PC-3 (cell line): ENCODE data around the gene TRIM47. TPM values are rescaled to one million over a fixed set of nuclear protein-coding genes. Genes with fewer than 3 reads are reported as not detected.

Source experiments
- ATAC-seq: fragments of 200-7000 bp; cut with Tn5 transposase; 2 replicates; pipeline ENCODE4 v1.9.1; 2020; ENCODE audit warnings: mild to moderate bottlenecking, moderate library complexity
- BruUV-seq: library from RNA; stranded (reverse); fragments of 400-500 nt; replicated peaks from 2 replicates; lab custom pipeline; 2021; lab: Mats Ljungman, UMichigan
- CTCF ChIA-PET: fragments of 300-600 bp; sonication (Branson Sonifier 250); formaldehyde crosslinking; loops from one replicate; lab custom pipeline; 2022; ENCODE audit warnings: antibody characterized with exemption; lab: Charles Lee
- POLR2A ChIA-PET: fragments of 300-600 bp; sonication (Branson Sonifier 250); formaldehyde crosslinking; loops from one replicate; lab custom pipeline; 2022; ENCODE audit warnings: antibody characterized with exemption; ENCODE audit not compliant: unreplicated experiment; lab: Charles Lee
- DNase-seq: peaks from one replicate; pipeline ENCODE4 v3.0.0-alpha.2; 2015
- H2AFZ ChIP-seq: fragments of 300-600 bp; sonication (generic); 2 replicates; pipeline ENCODE4 v1.6.0; 2016; ENCODE audit warnings: antibody characterized with exemption, low read length
- H3F3A ChIP-seq: fragments of 300-600 bp; sonication (generic); one replicate; pipeline ENCODE4 v1.6.0; 2017; ENCODE audit warnings: antibody characterized with exemption, low read length, control low read depth, mild to moderate bottlenecking; ENCODE audit not compliant: unreplicated experiment
- H3K27ac ChIP-seq: fragments of 300-600 bp; sonication (generic); 2 replicates; pipeline ENCODE4 v1.5.1; 2016; ENCODE audit warnings: mild to moderate bottlenecking, low read length
- H3K27me3 ChIP-seq: fragments of 300-600 bp; sonication (generic); 2 replicates; pipeline ENCODE4 v1.6.1; 2016; ENCODE audit warnings: low read length, mixed read lengths
- H3K36me3 ChIP-seq: fragments of 300-600 bp; sonication (generic); 2 replicates; pipeline ENCODE4 v1.6.1; 2016; ENCODE audit warnings: low read depth, mixed run types, low read length, mixed read lengths
- H3K4me1 ChIP-seq: fragments of 300-600 bp; sonication (generic); 2 replicates; pipeline ENCODE4 v1.5.1; 2016; ENCODE audit warnings: low read length; ENCODE audit not compliant: insufficient read depth
- H3K4me2 ChIP-seq: fragments of 300-600 bp; sonication (generic); 2 replicates; pipeline ENCODE4 v1.6.0; 2016; ENCODE audit warnings: low read length
- H3K4me3 ChIP-seq: fragments of 300-600 bp; sonication (generic); 2 replicates; pipeline ENCODE4 v1.5.1; 2016; ENCODE audit warnings: mild to moderate bottlenecking, low read length, mixed read lengths
- H3K79me2 ChIP-seq: fragments of 300-600 bp; sonication (generic); 2 replicates; pipeline ENCODE4 v1.6.1; 2017; ENCODE audit warnings: low read length, mixed read lengths
- H3K9ac ChIP-seq: fragments of 300-600 bp; sonication (generic); 2 replicates; pipeline ENCODE4 v1.6.0; 2016; ENCODE audit warnings: mild to moderate bottlenecking, low read length
- H3K9me2 ChIP-seq: fragments of 300-600 bp; sonication (generic); replicated peaks from 2 replicates; pipeline ENCODE4 v1.6.1; 2016; ENCODE audit warnings: mixed run types, low read length, mixed read lengths
- H3K9me3 ChIP-seq: fragments of 300-600 bp; sonication (generic); 2 replicates; pipeline ENCODE4 v1.6.1; 2016; ENCODE audit warnings: low read length, mixed read lengths
- H4K20me1 ChIP-seq: fragments of 300-600 bp; sonication (generic); 2 replicates; pipeline ENCODE4 v1.6.1; 2016; ENCODE audit warnings: low read length, mixed read lengths
- EZH2 ChIP-seq: fragments of 300-600 bp; sonication (generic); IDR thresholded peaks from one replicate; pipeline ENCODE4 v1.6.1; 2017; ENCODE audit warnings: antibody characterized with exemption, mild to moderate bottlenecking, low read length; ENCODE audit not compliant: unreplicated experiment
- EZH2phosphoT487 ChIP-seq: fragments of 300-600 bp; sonication (generic); IDR thresholded peaks from 2 replicates; pipeline ENCODE4 v1.6.1; 2018; ENCODE audit warnings: mild to moderate bottlenecking, antibody characterized with exemption, low read length, borderline replicate concordance
- intact Hi-C: fragments of 100-400 bp; cut with micrococcal nuclease; formaldehyde crosslinking; loops from 2 replicates; pipeline ENCODE4 v1.9.0; 2023
- total RNA-seq: library from RNA; depleted of rRNA; stranded (reverse); fragments of >200 nt; gene quantifications from 2 replicates; pipeline ENCODE4 v1.2.3, GENCODE V29; 2014
- TF ChIP-seq, protein P1 (sequence below): fragments of 300-600 bp; sonication (generic); conservative IDR thresholded peaks from 2 replicates; pipeline ENCODE4 v1.5.1; 2017; ENCODE audit warnings: antibody characterized with exemption, low read depth, mild to moderate bottlenecking, low read length

The TRIM47 gene
- total RNA-seq, 1 experiment from 2014 or later = 73.7 TPM

DNA sequence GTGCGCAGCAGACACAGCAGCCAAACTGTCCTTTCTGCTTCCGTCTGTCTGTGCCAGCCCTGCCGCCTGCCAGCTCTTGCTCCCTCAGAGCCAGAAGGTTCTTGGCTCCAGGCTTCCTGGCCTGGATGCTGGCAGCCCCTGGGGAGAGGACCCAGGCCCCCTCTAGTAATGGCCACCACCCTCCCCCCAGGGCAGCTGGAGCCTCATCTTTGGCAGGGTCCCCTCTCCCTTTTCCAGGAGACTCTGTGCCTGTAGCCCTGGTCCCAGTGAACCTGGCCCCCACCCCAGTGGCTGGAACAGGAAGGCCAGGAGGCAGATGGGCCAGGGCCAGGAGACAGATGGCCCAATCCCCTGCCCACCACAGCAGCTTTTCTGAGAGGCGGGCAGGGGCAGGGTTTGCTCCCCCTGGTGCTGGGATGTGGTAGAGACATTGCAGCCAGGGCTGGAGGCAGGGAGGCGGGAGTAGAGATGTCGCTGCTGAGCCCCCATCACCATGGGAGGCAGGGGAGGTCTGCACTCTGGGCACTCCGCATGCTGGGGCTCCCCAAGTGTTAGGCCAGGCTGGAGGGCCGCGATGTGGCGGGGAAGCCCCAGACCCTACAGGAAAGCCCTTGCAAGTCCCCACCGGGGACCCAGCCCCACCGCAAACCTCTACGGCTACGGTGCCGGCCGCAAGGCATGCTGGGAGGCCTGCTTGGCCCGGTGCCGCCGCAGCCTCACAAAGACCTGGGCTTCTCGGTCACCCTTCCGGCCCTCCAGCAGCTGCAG is 50.9 kb downstream of the TRIM47 start:
- intact Hi-C loops = no loop called here
- Histone ChIP-seq H3K4me2 (no peak overlapping the region), H3K4me3 (no peak overlapping the region), H4K20me1 (no peaks in the 10 kb centered on the region), H3K9me2 (no peaks in the 10 kb centered on the region), H3K9ac (no peak overlapping the region), H2AFZ (no peak overlapping the region), H3K79me2 (no peaks in the 10 kb centered on the region), H3K27me3 (no peaks in the 10 kb centered on the region), H3K36me3 (0 out of 2 replicates have a peak, but pooled peaks cover 7% of the 10 kb centered on the region), H3K4me1 (peaks cover 6% of the 10 kb centered on the region), H3K9me3 (no peaks in the 10 kb centered on the region), H3K27ac (no peak overlapping the region), H3F3A (no peaks in the 10 kb centered on the region)
- ATAC-seq (peak; percentile 52), DNase-seq (peak; percentile 48)
- no TSS peak for BruUV-seq
- CTCF ChIA-PET = interaction anchor here (0.7 to 1.1 kb wide), 3 partner anchors 18 to 50 kb away, joined by 3 to 4 read pairs (median 3); no protein-coding TSS in a partner anchor
- POLR2A ChIA-PET = no interaction called here
- no peak for TF ChIP-seq EZH2
- TF ChIP-seq, protein P1, sequence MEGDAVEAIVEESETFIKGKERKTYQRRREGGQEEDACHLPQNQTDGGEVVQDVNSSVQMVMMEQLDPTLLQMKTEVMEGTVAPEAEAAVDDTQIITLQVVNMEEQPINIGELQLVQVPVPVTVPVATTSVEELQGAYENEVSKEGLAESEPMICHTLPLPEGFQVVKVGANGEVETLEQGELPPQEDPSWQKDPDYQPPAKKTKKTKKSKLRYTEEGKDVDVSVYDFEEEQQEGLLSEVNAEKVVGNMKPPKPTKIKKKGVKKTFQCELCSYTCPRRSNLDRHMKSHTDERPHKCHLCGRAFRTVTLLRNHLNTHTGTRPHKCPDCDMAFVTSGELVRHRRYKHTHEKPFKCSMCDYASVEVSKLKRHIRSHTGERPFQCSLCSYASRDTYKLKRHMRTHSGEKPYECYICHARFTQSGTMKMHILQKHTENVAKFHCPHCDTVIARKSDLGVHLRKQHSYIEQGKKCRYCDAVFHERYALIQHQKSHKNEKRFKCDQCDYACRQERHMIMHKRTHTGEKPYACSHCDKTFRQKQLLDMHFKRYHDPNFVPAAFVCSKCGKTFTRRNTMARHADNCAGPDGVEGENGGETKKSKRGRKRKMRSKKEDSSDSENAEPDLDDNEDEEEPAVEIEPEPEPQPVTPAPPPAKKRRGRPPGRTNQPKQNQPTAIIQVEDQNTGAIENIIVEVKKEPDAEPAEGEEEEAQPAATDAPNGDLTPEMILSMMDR = peak; percentile 78
- TF ChIP-seq EZH2phosphoT487 = no peak

- TF ChIP-seq, protein P1 = no peak
- no peak for TF ChIP-seq EZH2
- TF ChIP-seq EZH2phosphoT487 = no peak
- H3K36me3 ChIP-seq = 0 out of 2 replicates have a peak, but pooled peaks cover 7% of the 10 kb centered on the region
- H4K20me1 ChIP-seq = no peaks in the 10 kb centered on the region
- H3K4me3 ChIP-seq = no peak overlapping the region
- H3K27me3 ChIP-seq = no peaks in the 10 kb centered on the region
- no peak overlapping the region for H3K9ac ChIP-seq
- no peak overlapping the region for H2AFZ ChIP-seq
- POLR2A ChIA-PET = no interaction called here
- no peak overlapping the region for H3K27ac ChIP-seq
- ATAC-seq (no peak), DNase-seq (no peak)
- H3K9me2 ChIP-seq = no peaks in the 10 kb centered on the region
- no TSS peak for BruUV-seq
- no peaks in the 10 kb centered on the region for H3K9me3 ChIP-seq
- H3K4me1 ChIP-seq = no peaks in the 10 kb centered on the region
- CTCF ChIA-PET = interaction anchor here (0.5 to 1.1 kb wide), 4 partner anchors 19 to 51 kb away, joined by 3 to 6 read pairs (median 4); no protein-coding TSS in a partner anchor
- no peak overlapping the region for H3K4me2 ChIP-seq
- no peaks in the 10 kb centered on the region for H3K79me2 ChIP-seq
- intact Hi-C loops = no loop called here
- H3F3A ChIP-seq = no peaks in the 10 kb centered on the region
These were observed 51.6 kb downstream of the TRIM47 start for GRCh38 chr17:75826561-75827307.
